ENCODE measurements around the gene MSRB2. TPM values are rescaled to one million over a fixed set of nuclear protein-coding genes. Genes with fewer than 3 reads are reported as not detected.

MSRB2 gene
- total RNA-seq, 3 donors from 2014 or later = 19.0 to 31.5 (median 24.9) TPM

DNA sequence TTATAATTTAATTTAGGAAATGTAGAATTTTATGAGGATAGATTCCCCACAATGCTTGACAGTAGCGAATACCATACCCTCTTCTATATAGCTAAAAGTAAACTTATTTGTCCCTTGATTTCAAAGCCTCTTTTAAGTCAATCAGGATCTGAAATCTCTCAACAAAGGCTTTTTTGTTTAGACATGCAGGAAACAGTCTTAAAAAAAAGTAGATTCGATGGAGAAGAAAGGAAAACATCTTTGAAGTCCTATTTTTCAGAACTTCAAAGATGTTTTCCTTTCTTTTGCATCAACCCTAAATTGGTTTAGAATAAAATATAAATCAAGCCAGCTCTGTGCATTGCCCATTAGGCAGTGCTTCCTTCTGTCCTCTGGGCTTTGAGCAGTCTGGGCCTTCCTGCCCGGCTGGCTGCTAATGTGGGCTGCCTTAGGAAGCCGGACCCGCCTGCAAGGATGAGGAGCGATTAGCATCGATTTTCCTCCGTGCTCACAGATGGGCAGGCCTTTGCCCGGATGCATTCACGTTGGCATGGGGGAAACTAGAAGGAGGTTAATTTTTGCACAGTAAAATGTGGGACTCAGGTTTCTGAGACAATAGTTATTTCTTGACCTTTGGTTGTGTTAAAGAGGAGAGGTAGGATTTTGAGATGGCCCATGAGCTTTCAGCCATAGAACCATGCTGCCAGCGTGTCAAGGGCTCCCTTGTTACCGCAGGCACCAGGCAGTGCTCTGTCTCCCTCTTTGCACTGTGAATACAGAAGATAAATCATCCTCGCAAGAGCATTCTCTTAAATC, 15.5 kb downstream of the MSRB2 start:
- Histone ChIP-seq H3K4me3 (no peak overlapping the region), H3K4me1 (no peaks in the 10 kb centered on the region), H3K27me3 (no peaks in the 10 kb centered on the region), H3K36me3 (peaks cover 5% of the 10 kb centered on the region), H3K9me3 (no peaks in the 10 kb centered on the region), H3K27ac (no peak overlapping the region)
- no peak for DNase-seq (ENCODE audit: low spot score in 2 of 2)
- intact Hi-C loops (cut with DNase I; ENCODE audit: low total_unique reads) = no loop called here
- no peak for TF ChIP-seq POLR2A (IDR thresholded peaks at IDR 0.05)
- no peak for TF ChIP-seq POLR2AphosphoS5 (IDR thresholded peaks at IDR 0.05)
- TF ChIP-seq, protein P1, sequence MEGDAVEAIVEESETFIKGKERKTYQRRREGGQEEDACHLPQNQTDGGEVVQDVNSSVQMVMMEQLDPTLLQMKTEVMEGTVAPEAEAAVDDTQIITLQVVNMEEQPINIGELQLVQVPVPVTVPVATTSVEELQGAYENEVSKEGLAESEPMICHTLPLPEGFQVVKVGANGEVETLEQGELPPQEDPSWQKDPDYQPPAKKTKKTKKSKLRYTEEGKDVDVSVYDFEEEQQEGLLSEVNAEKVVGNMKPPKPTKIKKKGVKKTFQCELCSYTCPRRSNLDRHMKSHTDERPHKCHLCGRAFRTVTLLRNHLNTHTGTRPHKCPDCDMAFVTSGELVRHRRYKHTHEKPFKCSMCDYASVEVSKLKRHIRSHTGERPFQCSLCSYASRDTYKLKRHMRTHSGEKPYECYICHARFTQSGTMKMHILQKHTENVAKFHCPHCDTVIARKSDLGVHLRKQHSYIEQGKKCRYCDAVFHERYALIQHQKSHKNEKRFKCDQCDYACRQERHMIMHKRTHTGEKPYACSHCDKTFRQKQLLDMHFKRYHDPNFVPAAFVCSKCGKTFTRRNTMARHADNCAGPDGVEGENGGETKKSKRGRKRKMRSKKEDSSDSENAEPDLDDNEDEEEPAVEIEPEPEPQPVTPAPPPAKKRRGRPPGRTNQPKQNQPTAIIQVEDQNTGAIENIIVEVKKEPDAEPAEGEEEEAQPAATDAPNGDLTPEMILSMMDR (IDR thresholded peaks at IDR 0.05) = no peak

DNA sequence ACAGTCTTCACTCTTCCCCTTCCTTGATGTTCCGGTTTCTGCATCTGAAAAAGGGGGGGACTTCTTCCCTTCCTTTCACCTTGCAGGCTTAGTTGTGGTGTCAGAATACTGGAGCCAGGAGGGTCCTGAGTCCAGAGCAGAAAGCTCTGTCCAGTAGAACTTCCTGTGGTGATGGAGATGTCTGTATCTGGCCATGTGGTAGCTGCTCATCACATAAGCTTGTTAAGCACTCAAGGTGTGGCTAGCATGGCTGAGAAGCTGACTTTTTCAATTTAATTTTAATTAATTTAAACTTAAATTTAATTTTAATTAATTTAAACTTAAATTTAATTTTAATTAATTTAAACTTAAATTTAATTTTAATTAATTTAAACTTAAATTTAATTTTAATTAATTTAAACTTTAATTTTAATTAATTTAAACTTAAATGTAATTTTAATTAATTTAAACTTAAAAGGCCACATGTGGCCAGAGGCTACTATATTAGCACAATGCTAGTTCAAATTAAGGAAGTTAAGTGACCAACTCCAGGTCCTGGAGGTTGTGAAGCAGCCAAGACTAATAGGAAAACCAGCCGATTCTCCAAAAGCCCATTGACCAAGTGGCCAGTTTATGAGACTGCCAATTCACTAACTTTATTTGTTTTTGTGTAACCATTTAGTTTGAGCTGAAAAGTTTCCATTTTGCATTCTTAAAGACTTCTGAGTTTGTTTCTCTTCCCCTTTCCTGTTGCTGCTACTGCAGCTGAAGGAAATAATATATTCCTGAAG, 16.3 kb downstream of the MSRB2 start:
- TF ChIP-seq POLR2AphosphoS5 (IDR thresholded peaks at IDR 0.05) (no peak), POLR2A (IDR thresholded peaks at IDR 0.05) (no peak)
- TF ChIP-seq, protein P1 (IDR thresholded peaks at IDR 0.05) = no peak
- Histone ChIP-seq H3K36me3 (peaks cover 5% of the 10 kb centered on the region), H3K27me3 (no peaks in the 10 kb centered on the region), H3K4me3 (no peak overlapping the region), H3K27ac (no peak overlapping the region), H3K4me1 (no peaks in the 10 kb centered on the region), H3K9me3 (no peaks in the 10 kb centered on the region)
- intact Hi-C loops (cut with DNase I; ENCODE audit: low total_unique reads) = no loop called here
- DNase-seq (ENCODE audit: low spot score in 2 of 2) = no peak

DNA sequence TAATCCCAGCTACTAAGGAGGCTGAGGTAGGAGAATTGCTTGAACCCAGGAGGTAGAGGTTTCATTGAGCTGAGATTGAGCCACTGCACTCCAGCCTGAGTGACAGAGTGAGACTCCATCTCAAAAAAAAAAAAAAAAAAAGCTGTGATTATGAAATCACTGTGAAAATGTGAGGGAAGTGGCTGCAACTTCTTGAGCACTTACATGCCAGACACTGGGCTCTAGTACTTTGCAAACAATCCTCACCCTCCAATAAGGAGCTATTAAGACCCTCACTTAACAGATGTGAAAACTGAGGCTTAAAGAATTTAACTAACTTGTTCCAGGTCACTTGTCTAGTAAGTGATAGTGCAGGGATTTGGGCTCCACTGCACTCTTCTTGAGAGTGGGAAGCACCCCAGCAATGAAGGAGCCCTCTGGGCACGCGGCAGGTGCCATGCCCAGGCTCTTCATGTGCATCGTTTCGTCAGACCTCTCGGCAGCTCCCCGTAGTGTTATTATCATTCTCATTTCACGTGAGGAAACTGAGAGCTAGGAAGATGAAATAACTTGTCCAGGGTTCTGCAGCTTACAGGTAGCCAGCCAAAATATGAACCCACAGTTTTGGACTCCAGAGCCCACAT, 19.0 kb downstream of the MSRB2 start:
- TF ChIP-seq POLR2AphosphoS5 (IDR thresholded peaks at IDR 0.05) (no peak), POLR2A (IDR thresholded peaks at IDR 0.05) (no peak)
- TF ChIP-seq, protein P1 (IDR thresholded peaks at IDR 0.05) = no peak
- H3K36me3 ChIP-seq = peaks cover 5% of the 10 kb centered on the region

DNA sequence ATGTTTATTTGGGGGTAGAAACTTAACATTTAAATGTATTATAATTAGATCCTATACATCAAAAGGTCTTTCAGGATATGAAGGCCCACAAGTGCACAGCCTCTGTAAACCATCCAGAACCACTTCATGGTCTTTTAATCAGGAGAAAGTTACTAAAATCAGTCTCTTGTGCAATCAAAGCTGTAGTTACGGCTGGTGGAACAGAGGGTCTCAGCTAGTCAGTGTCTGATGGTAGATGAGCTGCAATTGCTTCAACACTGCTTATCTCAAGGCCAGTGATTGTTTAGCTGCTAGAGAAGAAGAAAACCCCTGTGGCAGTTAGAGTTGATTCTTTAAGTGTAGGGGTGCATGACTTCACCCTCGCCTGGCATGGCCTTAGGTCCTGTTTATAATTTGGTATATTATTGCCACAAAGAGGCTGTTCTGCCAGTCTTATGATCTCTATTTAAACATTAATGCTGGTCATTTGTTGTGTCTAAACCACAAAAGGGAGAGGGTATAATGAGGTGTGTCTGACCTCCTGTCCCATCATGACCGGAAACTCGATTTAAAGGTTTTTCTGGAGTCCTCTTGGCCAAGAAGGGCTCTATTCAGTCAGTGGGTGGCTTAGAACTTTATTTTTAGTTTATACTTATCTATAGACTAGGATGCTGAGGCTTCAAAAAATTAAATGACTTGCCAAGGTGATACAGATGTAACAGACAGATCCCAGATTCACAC, 21.3 kb downstream of the MSRB2 start:
- H3K4me3 ChIP-seq = no peak overlapping the region
- no peak for TF ChIP-seq POLR2AphosphoS5 (IDR thresholded peaks at IDR 0.05)
- no peak for TF ChIP-seq POLR2A (IDR thresholded peaks at IDR 0.05)
- TF ChIP-seq, protein P1 (IDR thresholded peaks at IDR 0.05) = no peak
- DNase-seq (ENCODE audit: low spot score in 2 of 2) = no peak
- no peaks in the 10 kb centered on the region for H3K27me3 ChIP-seq
- no peaks in the 10 kb centered on the region for H3K9me3 ChIP-seq
- H3K27ac ChIP-seq = no peak overlapping the region
- no peaks in the 10 kb centered on the region for H3K4me1 ChIP-seq
- peaks cover 9% of the 10 kb centered on the region for H3K36me3 ChIP-seq
- intact Hi-C loops (cut with DNase I; ENCODE audit: low total_unique reads) = no loop called here

More for the DNA sequence above, 19.0 kb downstream of the MSRB2 start:
- intact Hi-C loops (cut with DNase I; ENCODE audit: low total_unique reads) = no loop called here
- Histone ChIP-seq H3K4me1 (no peaks in the 10 kb centered on the region), H3K27me3 (no peaks in the 10 kb centered on the region), H3K27ac (no peak overlapping the region), H3K4me3 (no peak overlapping the region), H3K9me3 (no peaks in the 10 kb centered on the region)
- no peak for DNase-seq (ENCODE audit: low spot score in 2 of 2)
